ENCODE measurements around the gene C22orf31.

GRCh38 chr22:29039148-29039547 is 22.5 kb downstream of the C22orf31 start:
- TF ChIP-seq CTCF (IDR thresholded peaks at IDR 0.05) (no peak), ZFX (IDR thresholded peaks at IDR 0.05; ENCODE audit: borderline replicate concordance) (no peak)
